C4-2B (cell line): ENCODE measurements around the gene ZFY.

Experiments
- H3K27ac ChIP-seq: fragments of 450-650 bp; 2 replicates; pipeline ENCODE4 v1.5.1; 2017
- ZFX ChIP-seq: fragments of 450-650 bp; IDR thresholded peaks from 2 replicates; pipeline ENCODE4 v1.6.1; 2017
- TF ChIP-seq, protein P1 (sequence below): fragments of 450-650 bp; conservative IDR thresholded peaks from 2 replicates; pipeline ENCODE4 v1.5.1; 2017; ENCODE audit warnings: mild to moderate bottlenecking

ZFY gene

DNA sequence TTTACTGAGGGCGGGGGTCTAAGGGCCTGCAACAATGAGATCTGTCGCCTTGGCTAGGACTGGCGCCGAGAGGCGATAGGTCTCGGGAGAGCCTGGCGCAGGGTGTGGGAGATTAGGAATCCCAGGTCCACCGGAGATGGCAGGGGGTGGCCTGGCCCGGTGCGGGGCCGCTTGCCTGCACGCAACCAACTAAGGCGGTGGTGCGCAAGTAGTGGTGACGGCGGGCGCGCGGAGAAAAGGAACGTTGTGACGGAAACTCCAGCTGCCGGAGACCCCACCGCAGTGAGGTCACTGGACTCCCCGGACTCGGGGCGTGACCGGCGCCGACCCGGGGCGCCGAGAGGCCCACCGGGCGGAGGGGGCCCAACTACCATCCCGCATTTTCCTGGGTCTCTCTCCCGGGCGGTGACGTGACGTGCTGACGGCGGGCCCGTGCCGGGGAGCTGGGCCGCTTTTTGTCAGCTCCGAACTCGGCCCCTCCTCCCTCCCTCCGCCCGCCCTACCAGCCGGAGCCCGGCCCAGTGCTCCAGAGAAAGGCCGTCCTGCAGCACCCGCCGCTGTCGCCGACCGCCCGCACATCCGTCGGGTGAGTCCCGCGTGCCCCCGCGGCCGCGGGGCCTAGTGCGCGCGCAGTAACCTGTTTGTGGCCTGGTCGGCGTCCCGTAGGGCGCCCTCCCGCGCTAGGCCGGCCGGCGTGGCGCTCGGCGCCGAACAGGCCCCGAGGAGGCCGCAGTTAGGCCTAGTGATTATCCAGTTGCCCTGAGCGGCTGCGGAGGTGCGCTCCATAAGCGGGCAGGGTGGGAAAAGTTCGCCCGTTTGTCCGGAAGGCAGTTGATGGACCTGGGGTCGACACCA, at the start of gene ZFY:
ZFY (plus strand) TSS at position 521 of the 855 bp plus-strand sequence. CDS start 18,556 bp downstream, outside the sequence.
- no peak within 1 kb of the TSS for H3K27ac ChIP-seq
- TF ChIP-seq, protein P1, sequence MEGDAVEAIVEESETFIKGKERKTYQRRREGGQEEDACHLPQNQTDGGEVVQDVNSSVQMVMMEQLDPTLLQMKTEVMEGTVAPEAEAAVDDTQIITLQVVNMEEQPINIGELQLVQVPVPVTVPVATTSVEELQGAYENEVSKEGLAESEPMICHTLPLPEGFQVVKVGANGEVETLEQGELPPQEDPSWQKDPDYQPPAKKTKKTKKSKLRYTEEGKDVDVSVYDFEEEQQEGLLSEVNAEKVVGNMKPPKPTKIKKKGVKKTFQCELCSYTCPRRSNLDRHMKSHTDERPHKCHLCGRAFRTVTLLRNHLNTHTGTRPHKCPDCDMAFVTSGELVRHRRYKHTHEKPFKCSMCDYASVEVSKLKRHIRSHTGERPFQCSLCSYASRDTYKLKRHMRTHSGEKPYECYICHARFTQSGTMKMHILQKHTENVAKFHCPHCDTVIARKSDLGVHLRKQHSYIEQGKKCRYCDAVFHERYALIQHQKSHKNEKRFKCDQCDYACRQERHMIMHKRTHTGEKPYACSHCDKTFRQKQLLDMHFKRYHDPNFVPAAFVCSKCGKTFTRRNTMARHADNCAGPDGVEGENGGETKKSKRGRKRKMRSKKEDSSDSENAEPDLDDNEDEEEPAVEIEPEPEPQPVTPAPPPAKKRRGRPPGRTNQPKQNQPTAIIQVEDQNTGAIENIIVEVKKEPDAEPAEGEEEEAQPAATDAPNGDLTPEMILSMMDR: no peak
- no peak for TF ChIP-seq ZFX

DNA sequence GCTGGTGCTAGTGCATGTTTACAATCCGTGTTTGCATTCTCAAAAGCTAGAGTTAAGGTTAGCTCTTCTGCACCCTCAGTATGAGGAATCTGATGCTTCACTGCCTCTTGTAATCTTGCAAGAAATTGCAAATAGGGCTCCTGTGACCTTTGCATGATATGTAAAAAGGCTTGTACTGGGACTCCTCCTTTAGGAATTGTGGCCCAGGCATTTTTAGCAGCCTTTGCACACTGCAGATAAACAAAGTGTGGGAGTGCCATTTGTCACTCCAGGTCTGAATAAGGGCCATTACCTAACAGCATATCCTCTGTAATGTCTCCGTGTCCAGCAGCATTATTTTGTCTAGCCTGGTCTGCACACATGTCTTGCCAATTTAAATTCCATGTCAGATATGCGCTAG, 49.3 kb upstream of the ZFY start:
- H3K27ac ChIP-seq: no peak overlapping the region
- TF ChIP-seq ZFX: no peak
- TF ChIP-seq, protein P1: no peak

DNA sequence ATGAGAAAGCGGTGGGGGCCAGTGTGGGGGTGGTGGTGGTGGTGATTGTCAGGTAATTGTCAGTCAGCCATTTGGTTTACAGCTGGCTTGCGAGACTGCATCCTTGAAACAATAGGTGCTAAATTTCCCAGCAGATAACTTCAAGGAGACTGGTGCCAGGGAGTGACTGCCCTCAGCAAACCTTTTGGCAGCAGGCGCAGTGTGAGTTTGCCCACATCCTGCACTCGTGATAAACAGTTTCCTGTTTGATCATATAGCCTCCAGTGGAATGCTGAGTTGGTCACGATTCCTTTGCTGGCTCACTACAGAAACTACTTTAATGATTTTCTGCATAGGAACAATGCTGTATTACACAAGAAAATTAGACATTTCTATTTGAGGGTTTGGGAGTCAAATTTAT, 47.8 kb upstream of the ZFY start:
- TF ChIP-seq, protein P1: no peak
- no peak for TF ChIP-seq ZFX
- no peak overlapping the region for H3K27ac ChIP-seq

DNA sequence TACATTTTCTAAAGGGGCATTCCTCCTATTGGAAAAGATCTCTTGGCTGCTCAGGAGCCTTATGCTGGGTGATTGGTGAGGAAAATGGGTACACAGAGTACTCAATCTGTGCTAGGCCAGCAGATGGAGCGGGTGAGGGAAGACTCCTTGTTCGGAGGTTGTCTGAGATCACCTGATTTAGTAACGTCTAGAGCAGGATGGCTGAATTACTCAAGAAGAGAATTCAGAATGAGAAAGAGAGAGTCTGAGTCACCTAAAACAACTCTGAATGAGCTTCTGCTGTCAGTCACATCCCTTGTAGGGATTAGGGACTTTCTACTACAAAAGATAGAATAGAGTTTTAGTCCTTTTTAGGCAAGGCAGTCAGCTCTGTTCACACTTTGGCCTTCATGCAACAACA, 47.2 kb upstream of the ZFY start:
- no peak overlapping the region for H3K27ac ChIP-seq
- no peak for TF ChIP-seq ZFX
- TF ChIP-seq, protein P1: no peak

DNA sequence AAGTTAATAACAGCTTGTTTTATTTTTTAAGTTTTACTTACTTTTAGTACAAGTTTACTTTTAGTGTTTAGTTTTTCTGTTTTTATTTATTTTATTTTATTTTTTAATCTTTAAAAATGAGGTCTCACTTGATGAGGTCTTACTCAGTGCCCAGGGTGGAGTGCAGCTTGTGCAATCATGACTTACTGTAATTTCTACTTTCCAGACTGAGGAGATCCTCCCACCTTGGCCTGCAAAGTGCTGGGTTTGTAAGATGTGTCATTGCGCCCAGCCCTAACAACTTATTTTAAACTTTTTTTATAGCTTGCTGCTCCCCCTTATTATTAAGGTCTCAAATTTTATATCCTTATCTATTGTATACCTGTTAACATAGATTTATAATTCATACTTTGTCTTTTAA, 41.7 kb upstream of the ZFY start:
- TF ChIP-seq, protein P1: no peak
- no peak for TF ChIP-seq ZFX
- H3K27ac ChIP-seq: no peak overlapping the region

DNA sequence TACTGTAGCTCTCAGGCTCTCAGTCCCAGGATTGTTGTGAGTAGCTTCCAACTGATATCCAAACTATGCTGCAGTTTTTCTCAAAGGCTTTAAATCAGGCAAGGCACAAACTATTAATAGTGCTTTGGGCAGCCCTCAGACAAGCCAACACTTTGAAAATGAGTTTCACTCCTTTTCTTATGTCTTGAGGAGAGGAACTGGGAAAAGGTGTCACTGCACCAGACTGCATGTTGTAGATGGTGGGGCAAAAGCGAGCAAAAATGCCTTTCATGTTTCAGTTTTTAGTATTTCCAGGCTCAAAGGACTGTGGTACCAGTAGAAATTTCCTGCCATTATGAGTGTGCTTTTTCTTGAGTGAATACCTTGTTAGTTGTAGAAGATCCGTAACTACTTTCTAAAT, 39.1 kb upstream of the ZFY start:
- H3K27ac ChIP-seq: no peak overlapping the region
- TF ChIP-seq, protein P1: no peak
- TF ChIP-seq ZFX: no peak

DNA sequence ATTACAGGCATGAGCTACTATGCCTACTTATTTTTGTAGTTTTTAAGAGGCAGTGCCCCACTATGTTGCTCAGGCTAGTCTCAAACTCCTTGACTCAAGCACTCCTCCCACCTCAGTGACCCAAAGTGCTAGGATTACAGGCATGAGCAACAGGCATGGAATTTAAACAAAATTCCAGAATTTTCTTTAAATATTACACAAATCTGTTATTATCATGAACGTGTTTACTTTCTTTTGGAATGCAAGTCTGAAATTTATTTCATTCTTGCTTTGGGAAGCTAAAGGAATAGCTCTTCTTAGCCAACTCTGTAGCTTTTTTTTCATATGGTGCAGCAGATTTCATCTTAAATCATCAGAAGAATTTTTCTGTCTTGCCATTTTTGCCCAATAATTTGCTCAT, 27.8 kb upstream of the ZFY start:
- H3K27ac ChIP-seq: no peak overlapping the region
- TF ChIP-seq ZFX: no peak
- TF ChIP-seq, protein P1: no peak
